ENCODE data around the gene TNS1. TPM values are rescaled to one million over a fixed set of nuclear protein-coding genes. Genes with fewer than 3 reads are reported as not detected.

Gene TNS1
- total RNA-seq, 1 donor from 2014 or later = 25.1 TPM

GRCh38 chr2:217800433-217801114 lies 202.2 kb downstream of the TNS1 start:
- no peak for DNase-seq (ENCODE audit: low read depth)
- no peak overlapping the region for H3K4me3 ChIP-seq (ENCODE audit: low read depth, low read length)
- TF ChIP-seq CTCF (conservative IDR thresholded peaks at IDR 0.05; ENCODE audit: low read depth, low read length) = no peak

GRCh38 chr2:217799563-217800432 lies 203.0 kb downstream of the TNS1 start:
- no peak overlapping the region for H3K4me3 ChIP-seq (ENCODE audit: low read depth, low read length)
- no peak for TF ChIP-seq CTCF (conservative IDR thresholded peaks at IDR 0.05; ENCODE audit: low read depth, low read length)
- DNase-seq (ENCODE audit: low read depth) = no peak

- H3K4me3 ChIP-seq (ENCODE audit: low read depth, low read length) = no peak overlapping the region
- no peak for TF ChIP-seq CTCF (conservative IDR thresholded peaks at IDR 0.05; ENCODE audit: low read depth, low read length)
- no peak for DNase-seq (ENCODE audit: low read depth)
These were observed 203.8 kb downstream of the TNS1 start for GRCh38 chr2:217798743-217799562.

- H3K4me3 ChIP-seq (ENCODE audit: low read depth, low read length) = no peak overlapping the region
- TF ChIP-seq CTCF (conservative IDR thresholded peaks at IDR 0.05; ENCODE audit: low read depth, low read length) = no peak
- DNase-seq (ENCODE audit: low read depth) = no peak
These were observed 204.6 kb downstream of the TNS1 start for GRCh38 chr2:217798191-217798590.

- H3K4me3 ChIP-seq (ENCODE audit: low read depth, low read length) = no peak overlapping the region
- DNase-seq (ENCODE audit: low read depth) = no peak
- no peak for TF ChIP-seq CTCF (conservative IDR thresholded peaks at IDR 0.05; ENCODE audit: low read depth, low read length)
These were observed 205.1 kb downstream of the TNS1 start for GRCh38 chr2:217797661-217798069.

- H3K4me3 ChIP-seq (ENCODE audit: low read depth, low read length) = no peak overlapping the region
- no peak for TF ChIP-seq CTCF (conservative IDR thresholded peaks at IDR 0.05; ENCODE audit: low read depth, low read length)
- no peak for DNase-seq (ENCODE audit: low read depth)
These were observed 205.6 kb downstream of the TNS1 start for GRCh38 chr2:217797165-217797564.

All from epithelial cell of proximal tubule (primary cell).